ENCODE results near the gene OCLN. TPM values are rescaled to one million over a fixed set of nuclear protein-coding genes. Genes with fewer than 3 reads are reported as not detected.
A peak's percentile ranks its signal among the peaks of the same experiment; 100 is the strongest.
"Not testable (repeated sequence)": the region's sequence is repeated elsewhere in the genome, so short reads cannot be mapped to it uniquely, and the experiment has no call there.

Gene OCLN
- total RNA-seq, 1 donor from 2014 or later = 9.0 TPM

DNA sequence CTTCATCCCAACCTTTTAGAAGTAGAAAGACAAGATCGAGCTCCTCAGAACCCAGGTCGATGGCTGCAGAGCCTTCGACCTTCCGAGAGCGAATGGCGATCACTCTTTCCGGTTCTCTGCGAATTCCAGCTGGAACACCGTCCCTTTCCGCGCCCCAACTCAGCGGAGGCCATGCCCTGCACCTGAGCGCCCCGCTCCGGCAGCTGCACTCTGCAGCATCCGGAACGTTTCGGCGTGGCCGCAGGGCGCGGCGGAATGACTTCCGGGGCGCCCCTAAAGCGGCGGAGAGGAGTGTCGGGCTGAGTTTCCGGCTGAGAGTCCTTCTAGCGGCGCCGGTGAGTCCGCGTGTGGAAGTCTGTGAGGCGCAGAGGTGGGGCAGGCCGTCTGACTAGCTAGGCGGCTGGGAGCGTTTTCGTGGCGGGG, 67.3 kb downstream of the OCLN start, which contains the start of gene GTF2H2C:
Gene GTF2H2C, plus strand, starts transcription at position 284 of the 423 bp plus-strand sequence. CDS start 4,942 bp downstream, outside the sequence.
- peak; percentile 88 for DNase-seq (ENCODE audit: low spot score)
- H3K36me3 Mint-ChIP-seq (ENCODE audit: low read depth); H3K4me1 Mint-ChIP-seq (ENCODE audit: low read depth); H3K27me3 Mint-ChIP-seq (ENCODE audit: low read depth); H3K9me3 Mint-ChIP-seq (ENCODE audit: low read depth): not testable (repeated sequence)
- H3K27ac Mint-ChIP-seq (ENCODE audit: unreplicated experiment) = peak within 1 kb of the TSS; percentile 77
- H3K4me3 Mint-ChIP-seq (ENCODE audit: unreplicated experiment) = peak within 1 kb of the TSS; percentile 83
- TF ChIP-seq, protein P1, sequence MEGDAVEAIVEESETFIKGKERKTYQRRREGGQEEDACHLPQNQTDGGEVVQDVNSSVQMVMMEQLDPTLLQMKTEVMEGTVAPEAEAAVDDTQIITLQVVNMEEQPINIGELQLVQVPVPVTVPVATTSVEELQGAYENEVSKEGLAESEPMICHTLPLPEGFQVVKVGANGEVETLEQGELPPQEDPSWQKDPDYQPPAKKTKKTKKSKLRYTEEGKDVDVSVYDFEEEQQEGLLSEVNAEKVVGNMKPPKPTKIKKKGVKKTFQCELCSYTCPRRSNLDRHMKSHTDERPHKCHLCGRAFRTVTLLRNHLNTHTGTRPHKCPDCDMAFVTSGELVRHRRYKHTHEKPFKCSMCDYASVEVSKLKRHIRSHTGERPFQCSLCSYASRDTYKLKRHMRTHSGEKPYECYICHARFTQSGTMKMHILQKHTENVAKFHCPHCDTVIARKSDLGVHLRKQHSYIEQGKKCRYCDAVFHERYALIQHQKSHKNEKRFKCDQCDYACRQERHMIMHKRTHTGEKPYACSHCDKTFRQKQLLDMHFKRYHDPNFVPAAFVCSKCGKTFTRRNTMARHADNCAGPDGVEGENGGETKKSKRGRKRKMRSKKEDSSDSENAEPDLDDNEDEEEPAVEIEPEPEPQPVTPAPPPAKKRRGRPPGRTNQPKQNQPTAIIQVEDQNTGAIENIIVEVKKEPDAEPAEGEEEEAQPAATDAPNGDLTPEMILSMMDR (IDR thresholded peaks at IDR 0.05) = peak; percentile 69

DNA sequence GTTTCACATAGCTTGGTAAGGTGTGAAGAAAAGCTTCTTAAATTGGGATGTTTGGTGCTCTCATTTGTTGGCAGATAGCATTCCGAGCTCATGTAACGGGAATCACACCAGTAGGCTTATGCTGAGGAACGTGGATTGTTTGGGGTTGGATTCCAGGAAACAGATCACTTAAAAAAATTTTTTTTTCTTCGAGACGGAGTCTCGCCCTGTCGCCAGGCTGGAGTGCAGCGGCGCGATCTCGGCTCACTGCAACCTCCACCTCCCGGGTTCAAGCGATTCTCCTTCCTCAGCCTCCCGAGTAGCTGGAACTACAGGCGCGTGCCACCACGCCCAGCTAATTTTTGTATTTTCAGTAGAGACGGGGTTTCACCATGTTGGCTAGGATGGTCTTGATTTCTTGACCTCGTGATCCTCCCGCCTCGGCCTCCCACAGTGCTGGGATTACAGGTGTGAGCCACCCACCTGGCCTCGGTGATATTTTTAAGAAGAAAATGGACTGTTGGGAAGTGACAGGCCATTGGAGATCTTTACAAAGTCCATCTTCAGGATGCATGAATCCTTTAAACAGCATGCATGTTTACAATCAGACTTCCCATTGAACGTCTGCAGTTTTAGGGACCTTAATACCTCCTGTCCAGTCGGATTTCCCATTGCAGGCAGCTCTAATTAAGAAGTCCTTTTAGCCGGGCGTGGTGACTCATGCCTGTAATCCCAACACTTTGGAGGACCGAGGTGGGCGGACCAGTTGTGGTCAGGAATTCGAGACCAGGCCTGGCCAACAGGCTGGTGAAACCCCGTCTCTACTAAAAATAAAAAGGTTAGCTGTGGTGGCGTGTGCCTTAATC, 68.2 kb downstream of the OCLN start:
- H3K4me3 Mint-ChIP-seq (ENCODE audit: unreplicated experiment) = peak overlapping the region; percentile 66
- H3K36me3 Mint-ChIP-seq (ENCODE audit: low read depth); H3K27me3 Mint-ChIP-seq (ENCODE audit: low read depth); H3K9me3 Mint-ChIP-seq (ENCODE audit: low read depth); H3K4me1 Mint-ChIP-seq (ENCODE audit: low read depth); DNase-seq (ENCODE audit: low spot score): not testable (repeated sequence)
- peak overlapping the region; percentile 17 for H3K27ac Mint-ChIP-seq (ENCODE audit: unreplicated experiment)

DNA sequence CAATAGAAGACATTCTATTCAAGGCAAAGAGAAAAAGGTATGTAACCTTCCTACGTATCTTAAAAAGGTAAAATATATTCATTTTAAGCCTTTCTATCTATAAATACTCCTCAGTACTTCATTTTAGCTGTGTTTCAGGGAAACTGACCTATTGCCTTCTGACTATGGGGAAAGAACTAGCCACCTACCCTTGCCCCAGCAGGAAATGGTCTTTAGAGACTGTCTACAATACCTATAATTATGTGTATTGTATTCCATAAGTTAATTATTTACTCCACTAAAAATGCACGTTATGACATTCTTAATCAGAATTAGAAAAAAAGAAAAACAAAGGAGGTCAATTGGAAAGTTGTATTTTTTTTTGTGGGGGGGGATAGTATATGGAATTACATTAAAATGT, 73.6 kb downstream of the OCLN start:
- H3K27me3 Mint-ChIP-seq (ENCODE audit: low read depth); H3K4me3 Mint-ChIP-seq (ENCODE audit: unreplicated experiment); H3K4me1 Mint-ChIP-seq (ENCODE audit: low read depth); H3K27ac Mint-ChIP-seq (ENCODE audit: unreplicated experiment); H3K36me3 Mint-ChIP-seq (ENCODE audit: low read depth); H3K9me3 Mint-ChIP-seq (ENCODE audit: low read depth); DNase-seq (ENCODE audit: low spot score): not testable (repeated sequence)

DNA sequence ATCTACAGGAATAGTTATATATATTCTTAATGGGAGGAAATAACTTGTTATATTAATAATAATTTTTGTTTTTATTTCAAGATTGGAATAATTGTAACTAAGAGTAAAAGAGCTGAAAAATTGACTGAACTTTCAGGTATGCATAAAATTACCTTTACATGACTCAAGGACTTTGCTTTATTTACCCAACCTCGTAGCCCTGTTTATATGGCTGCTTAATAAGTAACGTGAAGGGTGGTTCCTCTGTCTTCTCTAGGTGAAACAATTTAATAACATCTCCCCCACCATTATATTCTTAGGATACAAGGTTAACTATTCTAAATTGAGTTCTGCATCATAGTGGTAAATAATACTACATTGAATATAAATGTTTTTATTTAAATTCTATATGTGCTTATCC, 75.5 kb downstream of the OCLN start:
- H3K9me3 Mint-ChIP-seq (ENCODE audit: low read depth); DNase-seq (ENCODE audit: low spot score); H3K36me3 Mint-ChIP-seq (ENCODE audit: low read depth); H3K27me3 Mint-ChIP-seq (ENCODE audit: low read depth); H3K4me3 Mint-ChIP-seq (ENCODE audit: unreplicated experiment); H3K27ac Mint-ChIP-seq (ENCODE audit: unreplicated experiment); H3K4me1 Mint-ChIP-seq (ENCODE audit: low read depth): not testable (repeated sequence)

DNA sequence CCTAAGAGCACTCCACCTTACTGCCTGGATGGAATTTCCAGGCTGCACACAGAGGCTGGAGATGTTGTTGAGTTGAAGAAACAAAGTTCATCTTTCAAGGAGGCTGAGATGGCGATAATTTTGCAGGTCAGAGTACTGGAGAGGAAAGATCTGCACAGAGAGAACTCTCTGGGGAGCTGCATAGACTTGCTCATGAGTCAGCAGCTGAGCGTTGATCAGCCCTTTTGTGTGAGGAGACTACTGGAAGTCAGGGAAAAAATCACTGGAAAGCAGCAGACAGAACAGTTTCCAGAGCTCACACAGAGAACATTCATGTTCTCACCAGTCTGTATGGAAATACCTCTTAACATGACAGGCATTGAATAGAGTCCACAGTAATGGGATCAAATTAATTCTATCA, 90.8 kb downstream of the OCLN start:
- not testable (repeated sequence) for H3K36me3 Mint-ChIP-seq (ENCODE audit: low read depth); DNase-seq (ENCODE audit: low spot score); H3K4me3 Mint-ChIP-seq (ENCODE audit: unreplicated experiment); H3K27me3 Mint-ChIP-seq (ENCODE audit: low read depth); H3K4me1 Mint-ChIP-seq (ENCODE audit: low read depth); H3K9me3 Mint-ChIP-seq (ENCODE audit: low read depth); H3K27ac Mint-ChIP-seq (ENCODE audit: unreplicated experiment)

DNA sequence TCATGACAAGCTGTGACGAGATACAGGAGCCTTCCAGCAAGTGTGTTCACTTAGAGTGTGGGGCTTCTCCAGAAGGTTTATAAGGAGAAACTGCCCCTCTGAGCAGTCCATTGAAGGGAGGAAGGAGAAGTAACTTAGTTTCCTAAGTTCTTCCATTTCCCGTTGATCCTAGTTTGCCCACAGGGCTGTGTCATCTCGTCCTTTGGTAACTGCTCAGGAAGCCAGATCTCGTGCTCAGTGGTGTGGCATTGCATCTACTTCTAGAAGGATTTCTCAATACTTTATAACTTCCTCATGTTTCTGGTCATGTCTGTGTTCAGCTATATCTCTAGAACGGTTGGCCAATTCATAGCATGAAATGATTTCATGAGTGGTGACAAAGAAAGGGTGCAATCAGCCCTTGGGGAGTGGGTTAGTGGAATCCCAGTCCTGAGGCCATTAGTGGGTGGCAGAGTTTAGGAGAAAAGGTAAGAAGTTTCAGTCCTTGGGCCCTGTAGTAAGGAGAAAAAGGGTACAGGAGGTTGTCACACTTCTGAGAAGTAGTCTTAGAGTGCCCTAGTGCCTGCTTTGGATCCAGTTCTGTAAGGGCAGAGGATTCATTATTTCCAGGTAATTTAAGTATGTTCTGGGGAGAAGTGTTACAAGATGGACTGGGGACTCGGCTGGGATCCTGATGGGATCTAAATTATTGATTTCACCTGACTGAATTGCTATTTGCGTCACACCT, 103.7 kb downstream of the OCLN start:
- H3K4me1 Mint-ChIP-seq (ENCODE audit: low read depth); H3K27me3 Mint-ChIP-seq (ENCODE audit: low read depth); H3K4me3 Mint-ChIP-seq (ENCODE audit: unreplicated experiment); H3K36me3 Mint-ChIP-seq (ENCODE audit: low read depth); H3K27ac Mint-ChIP-seq (ENCODE audit: unreplicated experiment); H3K9me3 Mint-ChIP-seq (ENCODE audit: low read depth); DNase-seq (ENCODE audit: low spot score): not testable (repeated sequence)

DNA sequence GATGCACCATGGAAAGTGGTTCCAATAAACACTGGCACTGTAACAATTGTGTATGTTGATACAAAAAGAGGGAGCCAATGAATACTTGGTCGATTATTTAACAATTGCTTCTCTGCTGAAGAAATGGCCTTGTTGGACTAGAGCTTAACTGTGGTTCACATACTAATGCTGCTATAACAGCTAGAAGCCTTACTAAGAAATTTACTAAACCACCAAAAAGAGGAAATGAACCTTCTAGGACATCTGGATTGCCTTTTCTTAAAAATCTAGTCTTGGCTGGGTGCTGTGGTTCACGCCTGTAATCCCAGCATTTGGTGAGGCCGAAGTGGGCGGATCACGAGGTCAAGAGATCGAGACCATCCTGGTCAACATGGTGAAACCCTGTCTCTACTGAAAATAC, 109.4 kb downstream of the OCLN start:
- not testable (repeated sequence) for H3K27ac Mint-ChIP-seq (ENCODE audit: unreplicated experiment); DNase-seq (ENCODE audit: low spot score); H3K4me1 Mint-ChIP-seq (ENCODE audit: low read depth); H3K9me3 Mint-ChIP-seq (ENCODE audit: low read depth); H3K27me3 Mint-ChIP-seq (ENCODE audit: low read depth); H3K4me3 Mint-ChIP-seq (ENCODE audit: unreplicated experiment); H3K36me3 Mint-ChIP-seq (ENCODE audit: low read depth)

DNA sequence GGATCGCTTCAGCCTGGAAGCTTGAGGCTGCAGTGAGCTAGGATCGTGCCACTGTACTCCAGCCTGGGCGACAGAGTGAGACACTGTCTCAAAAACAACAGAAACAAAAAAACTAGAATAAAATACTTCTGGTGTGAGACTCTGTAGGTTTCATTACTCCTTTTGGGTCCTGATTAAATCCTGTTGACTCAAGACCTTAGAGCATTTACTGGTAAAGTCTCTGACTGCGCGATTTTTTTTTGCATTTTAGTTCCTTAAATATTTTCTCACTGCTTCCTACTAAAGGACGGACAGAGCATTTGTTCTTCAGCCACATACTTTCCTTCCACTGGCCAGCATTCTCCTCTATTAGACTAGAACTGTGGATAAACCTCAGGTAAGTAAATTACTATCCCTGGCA, 114.2 kb downstream of the OCLN start:
- not testable (repeated sequence) for H3K27me3 Mint-ChIP-seq (ENCODE audit: low read depth); H3K4me1 Mint-ChIP-seq (ENCODE audit: low read depth); H3K4me3 Mint-ChIP-seq (ENCODE audit: unreplicated experiment); H3K9me3 Mint-ChIP-seq (ENCODE audit: low read depth); DNase-seq (ENCODE audit: low spot score); H3K36me3 Mint-ChIP-seq (ENCODE audit: low read depth); H3K27ac Mint-ChIP-seq (ENCODE audit: unreplicated experiment)

Other genes starting within 250 kb of the OCLN start
- gene CCDC125, start 160.0 kb upstream of the OCLN start, total RNA-seq = 1.5 to 4.6 TPM (median 1.9 TPM) in 3 replicates
- gene AK6, start 123.3 kb upstream of the OCLN start, total RNA-seq = 32.5 to 38.6 TPM (median 33.0 TPM) in 3 replicates
- gene TAF9, start 123.3 kb upstream of the OCLN start, total RNA-seq = 49.4 to 75.6 TPM (median 64.8 TPM) in 3 replicates
- gene RAD17, start 123.0 kb upstream of the OCLN start, total RNA-seq = 22.4 to 25.7 TPM (median 25.3 TPM) in 3 replicates
- 1.2 to 2.2 TPM (median 2.0 TPM) in 3 replicates for gene MARVELD2, start 77.7 kb upstream of the OCLN start, total RNA-seq
- 24.6 to 38.5 TPM (median 25.5 TPM) in 3 replicates for gene GTF2H2C, start 67.4 kb downstream of the OCLN start, total RNA-seq